K562 (cell line): ENCODE data around the gene GAB2. TPM values are rescaled to one million over a fixed set of nuclear protein-coding genes. Genes with fewer than 3 reads are reported as not detected.
A peak's percentile ranks its signal among the peaks of the same experiment; 100 is the strongest.

Experiments
- ARHGAP35 ChIP-seq: fragments of 450-650 bp; IDR thresholded peaks from 2 replicates; pipeline ENCODE4 v1.6.1; 2018; ENCODE audit not compliant: partially characterized antibody
- ATF1 ChIP-seq, 2 experiments: fragments of 450-650 bp in 1 of 2; IDR thresholded peaks; 2 replicates each; pipeline ENCODE4 v1.6.1; 2016; ENCODE audit warnings: missing compliant biosample characterization in 1 of 2, missing genetic modification characterization in 1 of 2
- CBX8 ChIP-seq: fragments of 200-600 bp; sonication (generic); IDR thresholded peaks from 2 replicates; pipeline ENCODE4 v1.6.1; 2012; ENCODE audit warnings: borderline replicate concordance, mixed run types, low read depth, mild to moderate bottlenecking, moderate library complexity, mixed read lengths, low read length, control low read depth, inconsistent platforms; ENCODE audit not compliant: poor library complexity, severe bottlenecking; ENCODE audit errors: extremely low read depth
- CEBPG ChIP-seq, 3 experiments: fragments of 200-800 bp in 1 of 3; sonication (Bioruptor generic) in 1 of 3; sonication (generic) in 1 of 3; formaldehyde crosslinking in 1 of 3; IDR thresholded peaks in 2 of 3; conservative IDR thresholded peaks in 1 of 3; 2 replicates each; pipeline versions ENCODE4 v1.6.1 to v1.8.0; 2016 to 2022; ENCODE audit warnings: missing compliant biosample characterization in 2 of 3, missing genetic modification characterization in 2 of 3, mild to moderate bottlenecking in 1 of 3, missing genetic modification reagents in 1 of 3
- DACH1 ChIP-seq: fragments of 450-650 bp; IDR thresholded peaks from 2 replicates; pipeline ENCODE4 v1.6.1; 2018; ENCODE audit not compliant: partially characterized antibody
- DPF2 ChIP-seq: fragments of 450-650 bp; IDR thresholded peaks from 2 replicates; pipeline ENCODE4 v1.6.1; 2016
- EHMT2 ChIP-seq: fragments of 450-650 bp; IDR thresholded peaks from 2 replicates; pipeline ENCODE4 v1.6.1; 2018; ENCODE audit warnings: antibody characterized with exemption
- FOS ChIP-seq: IDR thresholded peaks from 3 replicates; pipeline ENCODE4 v1.6.1; 2011; ENCODE audit not compliant: insufficient read length; ENCODE audit errors: extremely low read depth
- HCFC1 ChIP-seq: IDR thresholded peaks from 2 replicates; pipeline ENCODE4 v1.6.1; 2012; ENCODE audit warnings: low read depth, low read length, improper control_type of control experiment
- HDAC2 ChIP-seq: fragments of 450-650 bp; IDR thresholded peaks from 2 replicates; pipeline ENCODE4 v1.6.1; 2016; ENCODE audit warnings: mild to moderate bottlenecking
- HIVEP1 ChIP-seq: fragments of 250-450 bp; sonication (Bioruptor Pico); IDR thresholded peaks from 2 replicates; pipeline ENCODE4 v1.4.0; 2020; ENCODE audit warnings: mild to moderate bottlenecking
- HNRNPLL ChIP-seq: fragments of 200-400 bp; formaldehyde crosslinking; IDR thresholded peaks from 2 replicates; pipeline ENCODE4 v1.6.1; 2017; ENCODE audit warnings: low read length, low read depth, mild to moderate bottlenecking; ENCODE audit not compliant: poor library complexity, severe bottlenecking
- KDM2B ChIP-seq: fragments of 250-450 bp; sonication (Bioruptor Pico); IDR thresholded peaks from 2 replicates; pipeline ENCODE4 v1.8.0; 2021; ENCODE audit warnings: mild to moderate bottlenecking, moderate library complexity
- KLF10 ChIP-seq: fragments of 250-450 bp; sonication (Bioruptor Pico); IDR thresholded peaks from 2 replicates; pipeline ENCODE4 v1.6.1; 2021; ENCODE audit warnings: matching md5 sums
- LEF1 ChIP-seq: fragments of 450-650 bp; IDR thresholded peaks from 2 replicates; pipeline ENCODE4 v1.6.1; 2016; ENCODE audit warnings: mild to moderate bottlenecking
- MCM2 ChIP-seq: fragments of 450-650 bp; IDR thresholded peaks from 2 replicates; pipeline ENCODE4 v1.6.1; 2017; ENCODE audit warnings: low read depth, mild to moderate bottlenecking
- MIER1 ChIP-seq: fragments of 450-650 bp; IDR thresholded peaks from 2 replicates; pipeline ENCODE4 v1.6.1; 2016; ENCODE audit warnings: antibody characterized with exemption, mild to moderate bottlenecking, low read depth
- NEUROD1 ChIP-seq: fragments of 150-350 bp; IDR thresholded peaks from 2 replicates; pipeline ENCODE4 v1.6.1; 2014; ENCODE audit warnings: borderline replicate concordance, low read length, low read depth; ENCODE audit not compliant: partially characterized antibody
- POLR2G ChIP-seq: fragments of 200-400 bp; formaldehyde crosslinking; IDR thresholded peaks from 2 replicates; pipeline ENCODE4 v1.6.1; 2017; ENCODE audit warnings: low read depth, mild to moderate bottlenecking, antibody characterized with exemption, low read length, moderate library complexity
- SMAD3 ChIP-seq: fragments of 450-650 bp; formaldehyde crosslinking; conservative IDR thresholded peaks from 2 replicates; pipeline ENCODE4 v1.4.0; 2020; ENCODE audit warnings: mild to moderate bottlenecking
- SMARCC2 ChIP-seq: fragments of 450-650 bp; IDR thresholded peaks from 2 replicates; pipeline ENCODE4 v1.6.1; 2017; ENCODE audit warnings: antibody characterized with exemption, moderate library complexity, mild to moderate bottlenecking, low read depth
- SNIP1 ChIP-seq: fragments of 450-650 bp; IDR thresholded peaks from 2 replicates; pipeline ENCODE4 v1.7.1; 2017; ENCODE audit warnings: low read depth, mild to moderate bottlenecking
- TARDBP ChIP-seq: fragments of 450-650 bp; IDR thresholded peaks from 2 replicates; pipeline ENCODE4 v1.6.1; 2016
- ZBTB17 ChIP-seq: fragments of 450-650 bp; formaldehyde crosslinking; IDR thresholded peaks from 2 replicates; pipeline ENCODE4 v1.4.0; 2020; ENCODE audit warnings: mild to moderate bottlenecking
- ZNF586 ChIP-seq: fragments of 450-650 bp; formaldehyde crosslinking; conservative IDR thresholded peaks from 2 replicates; pipeline ENCODE4 v1.4.0; 2020; ENCODE audit warnings: mild to moderate bottlenecking, moderate library complexity
- ZNF79 ChIP-seq: fragments of 250-450 bp; sonication (Bioruptor Pico); IDR thresholded peaks from 2 replicates; pipeline ENCODE4 v1.4.0; 2020; ENCODE audit warnings: low read depth, mild to moderate bottlenecking, moderate library complexity
- ZSCAN29 ChIP-seq: fragments of 450-650 bp; IDR thresholded peaks from 2 replicates; pipeline ENCODE4 v1.6.1; 2017
- polyA plus RNA-seq, 8 experiments: library from polyadenylated mRNA; depleted of rRNA in 4 of 8; stranded (reverse) in 5 of 8; unstranded in 3 of 8; fragments of >200 nt; fragmentation: Nextera tagmentation in 2 of 8; fragmentation: Illumina TruSeq in 1 of 8; extraction: Ambion mirVana in 2 of 8; extraction: Trizol in 1 of 8; gene quantifications; 2 replicates each; pipeline versions ENCODE4 v1.2.1 to v1.2.3, GENCODE V29; 2011 to 2014; ENCODE audit warnings: inconsistent platforms in 1 of 8, missing spikeins in 1 of 8
- total RNA-seq, 7 experiments: library from RNA; depleted of rRNA in 6 of 7; stranded (reverse); fragments of >200 nt in 6 of 7; fragmentation: Illumina TruSeq in 2 of 7; extraction: Trizol in 2 of 7; gene quantifications; 2 replicates each; pipeline versions ENCODE4 v1.2.1 to v1.2.3, GENCODE V29; 2011 to 2021; ENCODE audit warnings: low replicate concordance in 1 of 7
- TF ChIP-seq, protein P1 (sequence below): fragments of 450-650 bp; IDR thresholded peaks from 2 replicates; pipeline ENCODE4 v1.6.1; 2016; ENCODE audit warnings: low read depth, mild to moderate bottlenecking, moderate library complexity
- TF ChIP-seq, protein P2 (sequence below): IDR thresholded peaks from 2 replicates; pipeline ENCODE4 v1.6.1; 2012; ENCODE audit warnings: low read depth, low read length, improper control_type of control experiment, borderline replicate concordance

The GAB2 gene
- total and polyA plus RNA-seq, 9 of the 15 experiments (the other 6 are each of a cell fraction or from before 2014, with no cell fraction given), result 2.3 to 35.2 (median 16.1) TPM

DNA sequence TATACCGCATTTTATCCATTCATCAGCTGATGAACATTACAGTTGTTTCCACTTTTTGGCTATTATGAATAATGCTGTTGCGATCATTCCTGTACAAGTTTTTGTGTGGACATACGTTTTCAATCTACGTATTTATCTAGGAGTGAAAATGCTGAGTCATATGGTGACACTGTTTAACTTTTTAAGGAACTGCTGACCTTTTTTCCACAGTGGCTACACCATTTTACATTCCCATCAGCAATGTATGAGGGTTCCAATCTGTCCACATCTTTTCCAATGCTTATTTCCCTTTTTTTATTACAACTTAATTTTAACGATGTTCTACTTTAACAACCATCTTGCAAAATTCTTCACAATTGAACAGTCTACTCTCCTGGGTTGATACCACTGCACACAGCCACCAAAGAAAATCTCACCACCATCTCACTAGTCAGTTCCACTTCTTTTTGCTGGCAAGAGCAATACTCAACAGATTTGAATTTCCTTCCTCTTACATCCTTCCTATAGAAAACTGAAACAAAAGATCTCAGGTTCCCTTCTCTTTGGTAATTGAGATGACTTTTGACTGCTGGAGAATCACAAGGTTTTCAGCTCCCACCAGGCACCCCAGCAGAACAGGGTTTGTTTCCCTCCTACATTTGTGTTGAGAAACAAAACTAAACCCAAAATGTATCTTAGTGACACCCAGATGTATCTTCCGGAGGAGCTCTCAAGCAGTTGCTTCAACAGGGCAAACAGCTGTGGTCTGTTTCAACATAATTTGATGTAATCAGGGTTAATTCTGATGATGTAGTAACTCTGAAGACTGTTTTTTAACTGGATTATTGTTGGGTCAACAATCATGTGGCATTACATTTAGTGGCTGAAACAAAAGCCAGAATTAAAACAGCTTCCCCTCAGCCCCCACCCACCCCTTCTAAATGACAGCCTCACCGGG, 7.0 kb upstream of the GAB2 start (continued):
- TF ChIP-seq FOS (no peak), MIER1 (no peak), DPF2 (peak; percentile 90), ZNF586 (CRISPR knock-in tag) (no peak), KDM2B (CRISPR knock-in tag) (no peak), HCFC1 (no peak), NEUROD1 (no peak), ZNF79 (CRISPR knock-in tag) (no peak), DACH1 (no peak), SMARCC2 (peak; percentile 82; the same call in 1 of the 2 replicates), SMAD3 (CRISPR knock-in tag) (no peak), TARDBP (no peak), MCM2 (no peak), ARHGAP35 (no peak), KLF10 (CRISPR knock-in tag) (no peak), ZBTB17 (CRISPR knock-in tag) (no peak), SNIP1 (no peak), HDAC2 (0 out of 2 replicates have a peak, but pooled peaks have one; percentile 46), CEBPG (CRISPR knock-in tag; IDR thresholded peaks at IDR 0.05) (no peak), CEBPG (tag; conservative IDR thresholded peaks at IDR 0.05 in 1 of 2, IDR thresholded peaks at IDR 0.05 in 1 of 2) (peak in 1 of 2 experiments; percentile 89; a peak in 3 of 4 replicates), EHMT2 (peak; percentile 63; the same call in 1 of the 2 replicates), CBX8 (no peak), HNRNPLL (no peak), ATF1 (CRISPR knock-in tag; IDR thresholded peaks at IDR 0.05) (no peak), ATF1 (tag; IDR thresholded peaks at IDR 0.05) (peak; percentile 71), LEF1 (0 out of 2 replicates have a peak, but pooled peaks have one; percentile 63), ZSCAN29 (no peak), POLR2G (no peak), HIVEP1 (CRISPR knock-in tag) (no peak)
- TF ChIP-seq, protein P1, sequence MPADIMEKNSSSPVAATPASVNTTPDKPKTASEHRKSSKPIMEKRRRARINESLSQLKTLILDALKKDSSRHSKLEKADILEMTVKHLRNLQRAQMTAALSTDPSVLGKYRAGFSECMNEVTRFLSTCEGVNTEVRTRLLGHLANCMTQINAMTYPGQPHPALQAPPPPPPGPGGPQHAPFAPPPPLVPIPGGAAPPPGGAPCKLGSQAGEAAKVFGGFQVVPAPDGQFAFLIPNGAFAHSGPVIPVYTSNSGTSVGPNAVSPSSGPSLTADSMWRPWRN, result no peak
- TF ChIP-seq, protein P2, sequence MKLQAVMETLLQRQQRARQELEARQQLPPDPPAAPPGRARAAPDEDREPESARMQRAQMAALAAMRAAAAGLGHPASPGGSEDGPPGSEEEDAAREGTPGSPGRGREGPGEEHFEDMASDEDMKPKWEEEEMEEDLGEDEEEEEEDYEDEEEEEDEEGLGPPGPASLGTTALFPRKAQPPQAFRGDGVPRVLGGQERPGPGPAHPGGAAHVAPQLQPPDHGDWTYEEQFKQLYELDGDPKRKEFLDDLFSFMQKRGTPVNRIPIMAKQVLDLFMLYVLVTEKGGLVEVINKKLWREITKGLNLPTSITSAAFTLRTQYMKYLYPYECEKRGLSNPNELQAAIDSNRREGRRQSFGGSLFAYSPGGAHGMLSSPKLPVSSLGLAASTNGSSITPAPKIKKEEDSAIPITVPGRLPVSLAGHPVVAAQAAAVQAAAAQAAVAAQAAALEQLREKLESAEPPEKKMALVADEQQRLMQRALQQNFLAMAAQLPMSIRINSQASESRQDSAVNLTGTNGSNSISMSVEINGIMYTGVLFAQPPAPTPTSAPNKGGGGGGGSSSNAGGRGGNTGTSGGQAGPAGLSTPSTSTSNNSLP, result no peak
